Uterus (tissue), 2 donors: ENCODE results near the gene LYZL6.

Experiments
- POLR2A ChIP-seq, 2 donors: fragments of 450-650 bp; IDR thresholded peaks; one replicate each; pipeline ENCODE4 v1.6.1; 2016; ENCODE audit warnings: antibody characterized with exemption in 2 of 2, mild to moderate bottlenecking in 1 of 2, moderate library complexity in 1 of 2
- TF ChIP-seq, protein P1 (sequence below), 4 experiments: fragments of 200-600 bp in 2 of 4; fragments of 450-650 bp in 2 of 4; sonication (generic) in 2 of 4; IDR thresholded peaks; one replicate each; pipeline ENCODE4 v1.5.1; 2016 to 2019; ENCODE audit warnings: antibody characterized with exemption in 4 of 4, mild to moderate bottlenecking in 2 of 4, moderate library complexity in 1 of 4

- TF ChIP-seq, protein P1, sequence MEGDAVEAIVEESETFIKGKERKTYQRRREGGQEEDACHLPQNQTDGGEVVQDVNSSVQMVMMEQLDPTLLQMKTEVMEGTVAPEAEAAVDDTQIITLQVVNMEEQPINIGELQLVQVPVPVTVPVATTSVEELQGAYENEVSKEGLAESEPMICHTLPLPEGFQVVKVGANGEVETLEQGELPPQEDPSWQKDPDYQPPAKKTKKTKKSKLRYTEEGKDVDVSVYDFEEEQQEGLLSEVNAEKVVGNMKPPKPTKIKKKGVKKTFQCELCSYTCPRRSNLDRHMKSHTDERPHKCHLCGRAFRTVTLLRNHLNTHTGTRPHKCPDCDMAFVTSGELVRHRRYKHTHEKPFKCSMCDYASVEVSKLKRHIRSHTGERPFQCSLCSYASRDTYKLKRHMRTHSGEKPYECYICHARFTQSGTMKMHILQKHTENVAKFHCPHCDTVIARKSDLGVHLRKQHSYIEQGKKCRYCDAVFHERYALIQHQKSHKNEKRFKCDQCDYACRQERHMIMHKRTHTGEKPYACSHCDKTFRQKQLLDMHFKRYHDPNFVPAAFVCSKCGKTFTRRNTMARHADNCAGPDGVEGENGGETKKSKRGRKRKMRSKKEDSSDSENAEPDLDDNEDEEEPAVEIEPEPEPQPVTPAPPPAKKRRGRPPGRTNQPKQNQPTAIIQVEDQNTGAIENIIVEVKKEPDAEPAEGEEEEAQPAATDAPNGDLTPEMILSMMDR (IDR thresholded peaks at IDR 0.05): no peak
- TF ChIP-seq POLR2A (IDR thresholded peaks at IDR 0.05): no peak
Observed at GRCh38 chr17:35991075-35991474, 47.6 kb upstream of the LYZL6 start.
